Astrocyte (in vitro differentiated cells and primary cell): Measurements from ENCODE around the gene ZP2.

ENCODE experiments used
- EZH2 ChIP-seq: IDR thresholded peaks from 2 replicates; pipeline ENCODE4 v1.6.1; 2012; ENCODE audit warnings: mild to moderate bottlenecking, low read length, inconsistent platforms; ENCODE audit not compliant: insufficient read depth
- TF ChIP-seq, protein P1 (sequence below): IDR thresholded peaks from 2 replicates; pipeline ENCODE4 v1.5.1; 2011; ENCODE audit warnings: low read depth, mild to moderate bottlenecking, inconsistent platforms, low read length, moderate library complexity; ENCODE audit not compliant: insufficient read depth

DNA sequence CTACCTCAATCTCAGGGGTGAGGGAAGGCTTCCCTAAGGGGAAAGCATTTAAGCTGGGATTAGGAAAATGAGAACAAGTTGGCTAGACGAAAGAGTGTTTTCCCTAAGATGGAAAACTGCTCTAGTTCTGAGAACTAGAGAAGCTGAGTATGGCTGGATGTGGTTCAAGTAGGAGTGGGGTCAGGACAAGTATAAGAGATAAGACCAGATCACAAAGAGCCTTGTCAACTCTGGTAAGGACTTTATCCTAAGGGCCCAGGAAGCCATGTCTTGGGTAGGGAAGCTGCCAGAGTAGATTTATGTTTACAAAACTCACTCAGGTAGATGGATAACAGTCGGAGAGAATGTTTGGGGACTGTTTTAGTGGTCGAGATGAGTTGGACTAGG is 23.8 kb upstream of the ZP2 start:
- TF ChIP-seq, protein P1, sequence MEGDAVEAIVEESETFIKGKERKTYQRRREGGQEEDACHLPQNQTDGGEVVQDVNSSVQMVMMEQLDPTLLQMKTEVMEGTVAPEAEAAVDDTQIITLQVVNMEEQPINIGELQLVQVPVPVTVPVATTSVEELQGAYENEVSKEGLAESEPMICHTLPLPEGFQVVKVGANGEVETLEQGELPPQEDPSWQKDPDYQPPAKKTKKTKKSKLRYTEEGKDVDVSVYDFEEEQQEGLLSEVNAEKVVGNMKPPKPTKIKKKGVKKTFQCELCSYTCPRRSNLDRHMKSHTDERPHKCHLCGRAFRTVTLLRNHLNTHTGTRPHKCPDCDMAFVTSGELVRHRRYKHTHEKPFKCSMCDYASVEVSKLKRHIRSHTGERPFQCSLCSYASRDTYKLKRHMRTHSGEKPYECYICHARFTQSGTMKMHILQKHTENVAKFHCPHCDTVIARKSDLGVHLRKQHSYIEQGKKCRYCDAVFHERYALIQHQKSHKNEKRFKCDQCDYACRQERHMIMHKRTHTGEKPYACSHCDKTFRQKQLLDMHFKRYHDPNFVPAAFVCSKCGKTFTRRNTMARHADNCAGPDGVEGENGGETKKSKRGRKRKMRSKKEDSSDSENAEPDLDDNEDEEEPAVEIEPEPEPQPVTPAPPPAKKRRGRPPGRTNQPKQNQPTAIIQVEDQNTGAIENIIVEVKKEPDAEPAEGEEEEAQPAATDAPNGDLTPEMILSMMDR = no peak
- TF ChIP-seq EZH2 = no peak
